Stimulated activated memory B cell treated with anti-CD40 and anti-IgM and Interleukin-4, amounts not matched to agents 10 μg/mL and 1 μg/mL and 100 μg/mL, for 72 hours (primary cell): ENCODE results near the gene ASIC3.

ENCODE experiments used
- ATAC-seq: fragments of 150-1000 bp; cut with Tn5 transposase; 2 replicates; pipeline ENCODE4 v1.10.0; 2021
- H3K27ac Mint-ChIP-seq: one replicate; pipeline ENCODE4 v1.8.0; 2022; ENCODE audit warnings: mild to moderate bottlenecking, mixed read lengths
- H3K27me3 Mint-ChIP-seq: one replicate; pipeline ENCODE4 v1.8.0; 2022; ENCODE audit warnings: mixed read lengths
- H3K36me3 Mint-ChIP-seq: one replicate; pipeline ENCODE4 v1.8.0; 2022; ENCODE audit warnings: mixed read lengths
- H3K4me1 Mint-ChIP-seq: one replicate; pipeline ENCODE4 v1.8.0; 2022; ENCODE audit warnings: mixed read lengths
- H3K4me3 Mint-ChIP-seq: one replicate; pipeline ENCODE4 v1.8.0; 2022; ENCODE audit warnings: mild to moderate bottlenecking, moderate library complexity, mixed read lengths
- H3K9me3 Mint-ChIP-seq: one replicate; pipeline ENCODE4 v1.8.0; 2022; ENCODE audit warnings: mixed read lengths

Gene ASIC3

DNA sequence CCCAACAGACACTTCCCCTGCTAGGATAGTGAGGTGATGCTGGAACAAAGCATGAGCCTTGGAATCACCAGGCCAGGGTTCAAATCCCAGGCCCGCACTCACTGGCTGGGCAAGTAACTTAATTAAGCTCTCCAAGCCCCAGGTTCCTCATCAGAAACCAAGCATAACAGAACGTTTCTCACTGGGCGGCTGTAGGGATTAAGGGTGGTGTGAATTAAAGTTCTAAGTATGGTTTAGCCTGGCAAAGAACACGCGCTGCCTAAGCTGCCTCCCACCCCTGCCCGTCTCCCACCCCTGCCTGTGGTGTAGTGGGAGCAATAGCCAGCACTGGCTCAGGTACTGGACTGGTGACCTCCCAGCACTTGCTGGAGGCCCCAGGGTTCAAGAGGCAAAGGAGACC lies 16.7 kb downstream of the ASIC3 start:
- peaks cover 24% of the 10 kb centered on the region for H3K4me1 Mint-ChIP-seq
- no peak for ATAC-seq
- no peak overlapping the region for H3K4me3 Mint-ChIP-seq
- H3K9me3 Mint-ChIP-seq: no peaks in the 10 kb centered on the region
- peaks cover 39% of the 10 kb centered on the region for H3K36me3 Mint-ChIP-seq
- H3K27ac Mint-ChIP-seq: no peak overlapping the region
- no peaks in the 10 kb centered on the region for H3K27me3 Mint-ChIP-seq

- no peaks in the 10 kb centered on the region for H3K27me3 Mint-ChIP-seq
- no peak overlapping the region for H3K27ac Mint-ChIP-seq
- no peaks in the 10 kb centered on the region for H3K9me3 Mint-ChIP-seq
Measured at GRCh38 chr7:151065516-151065915, 17.2 kb downstream of the ASIC3 start.

DNA sequence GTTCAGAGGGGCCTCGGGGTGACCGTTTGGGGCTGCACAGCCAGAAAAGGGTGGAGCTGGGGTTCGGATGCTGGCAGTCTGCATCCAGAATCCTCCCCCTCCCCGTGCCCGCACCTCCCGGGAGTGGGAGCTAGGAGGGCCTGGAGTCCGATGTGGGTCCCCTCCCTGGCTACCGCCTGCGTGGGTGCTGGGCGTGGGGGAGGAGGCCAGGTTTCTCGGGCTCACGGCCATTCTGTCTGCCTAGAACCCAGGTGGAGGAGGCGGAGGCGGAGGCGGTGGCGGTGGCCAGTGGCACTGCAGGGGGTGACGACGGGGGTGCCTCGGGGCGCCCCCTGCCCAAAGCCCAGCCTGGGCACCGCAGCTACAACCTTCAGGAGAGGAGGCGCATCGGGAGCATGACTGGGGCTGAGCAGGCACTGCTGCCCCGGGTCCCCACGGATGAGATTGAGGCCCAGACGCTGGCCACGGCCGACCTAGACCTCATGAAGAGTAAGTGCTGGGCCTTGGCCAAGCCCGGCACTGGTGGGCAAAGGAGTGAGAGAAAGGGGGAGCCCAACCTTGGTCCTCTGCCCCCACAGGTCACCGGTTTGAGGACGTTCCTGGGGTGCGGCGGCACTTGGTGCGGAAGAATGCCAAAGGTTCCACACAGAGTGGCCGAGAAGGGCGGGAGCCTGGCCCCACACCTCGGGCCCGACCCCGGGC lies 18.1 kb downstream of the ASIC3 start:
- no peaks in the 10 kb centered on the region for H3K27me3 Mint-ChIP-seq
- H3K36me3 Mint-ChIP-seq: peaks cover 51% of the 10 kb centered on the region
- peaks cover 10% of the 10 kb centered on the region for H3K4me1 Mint-ChIP-seq
- no peaks in the 10 kb centered on the region for H3K9me3 Mint-ChIP-seq
- ATAC-seq: peak; percentile 25
- no peak overlapping the region for H3K27ac Mint-ChIP-seq
- no peak overlapping the region for H3K4me3 Mint-ChIP-seq

More at GRCh38 chr7:151065516-151065915, 17.2 kb downstream of the ASIC3 start:
- Mint-ChIP-seq H3K4me1 (peaks cover 19% of the 10 kb centered on the region), H3K4me3 (no peak overlapping the region), H3K36me3 (peaks cover 44% of the 10 kb centered on the region)
- no peak for ATAC-seq

DNA sequence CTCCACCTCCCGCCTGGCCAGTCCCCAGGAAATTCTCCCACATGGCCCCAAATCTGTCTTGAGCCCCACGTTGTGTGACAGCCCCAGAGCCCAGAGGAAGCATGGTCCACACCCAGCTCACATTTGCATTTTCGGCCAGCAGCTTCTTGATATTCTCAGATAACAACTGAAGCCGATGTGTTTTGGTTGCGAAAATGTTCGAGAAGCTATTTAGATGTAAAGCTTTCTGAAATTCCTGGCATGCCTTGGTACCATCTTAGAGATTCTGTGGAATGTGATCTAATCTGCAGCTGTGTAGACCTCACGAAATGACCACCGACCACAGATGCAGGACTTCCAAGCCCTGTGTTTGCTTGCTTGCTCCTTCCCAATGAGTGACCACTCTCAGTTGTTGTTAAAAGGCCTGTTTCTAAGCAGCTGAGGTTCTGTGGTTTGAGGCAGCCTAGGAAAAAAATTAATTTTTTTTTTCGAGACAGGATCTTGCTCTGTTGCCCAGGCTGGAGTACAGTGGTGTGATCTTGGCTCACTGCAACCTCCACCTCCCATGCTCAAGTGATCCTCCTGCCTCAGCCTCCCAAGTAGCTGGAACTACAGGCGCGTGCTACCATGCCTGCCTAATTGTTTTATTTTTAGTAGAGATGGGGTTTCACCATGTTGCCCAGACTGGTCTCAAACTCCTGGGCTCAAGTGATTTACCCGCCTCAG lies 19.9 kb downstream of the ASIC3 start:
- no peak for ATAC-seq
- Mint-ChIP-seq H3K4me1 (peaks cover 4% of the 10 kb centered on the region), H3K27ac (no peak overlapping the region), H3K4me3 (no peak overlapping the region), H3K36me3 (peaks cover 63% of the 10 kb centered on the region), H3K9me3 (no peaks in the 10 kb centered on the region), H3K27me3 (no peaks in the 10 kb centered on the region)

GRCh38 chr7:151069841-151070573 lies 21.7 kb downstream of the ASIC3 start:
- Mint-ChIP-seq H3K27me3 (no peaks in the 10 kb centered on the region), H3K36me3 (peaks cover 62% of the 10 kb centered on the region)
- no peak for ATAC-seq

GRCh38 chr7:151070574-151070960 lies 22.2 kb downstream of the ASIC3 start:
- H3K9me3 Mint-ChIP-seq: no peaks in the 10 kb centered on the region
- no peak overlapping the region for H3K4me3 Mint-ChIP-seq
- H3K27ac Mint-ChIP-seq: no peak overlapping the region
- H3K36me3 Mint-ChIP-seq: peaks cover 63% of the 10 kb centered on the region
- no peaks in the 10 kb centered on the region for H3K27me3 Mint-ChIP-seq
- peaks cover under 1% of the 10 kb centered on the region for H3K4me1 Mint-ChIP-seq
- ATAC-seq: no peak

More at GRCh38 chr7:151069841-151070573, 21.7 kb downstream of the ASIC3 start:
- no peaks in the 10 kb centered on the region for H3K9me3 Mint-ChIP-seq
- no peak overlapping the region for H3K4me3 Mint-ChIP-seq
- H3K4me1 Mint-ChIP-seq: peaks cover 4% of the 10 kb centered on the region
- H3K27ac Mint-ChIP-seq: no peak overlapping the region

DNA sequence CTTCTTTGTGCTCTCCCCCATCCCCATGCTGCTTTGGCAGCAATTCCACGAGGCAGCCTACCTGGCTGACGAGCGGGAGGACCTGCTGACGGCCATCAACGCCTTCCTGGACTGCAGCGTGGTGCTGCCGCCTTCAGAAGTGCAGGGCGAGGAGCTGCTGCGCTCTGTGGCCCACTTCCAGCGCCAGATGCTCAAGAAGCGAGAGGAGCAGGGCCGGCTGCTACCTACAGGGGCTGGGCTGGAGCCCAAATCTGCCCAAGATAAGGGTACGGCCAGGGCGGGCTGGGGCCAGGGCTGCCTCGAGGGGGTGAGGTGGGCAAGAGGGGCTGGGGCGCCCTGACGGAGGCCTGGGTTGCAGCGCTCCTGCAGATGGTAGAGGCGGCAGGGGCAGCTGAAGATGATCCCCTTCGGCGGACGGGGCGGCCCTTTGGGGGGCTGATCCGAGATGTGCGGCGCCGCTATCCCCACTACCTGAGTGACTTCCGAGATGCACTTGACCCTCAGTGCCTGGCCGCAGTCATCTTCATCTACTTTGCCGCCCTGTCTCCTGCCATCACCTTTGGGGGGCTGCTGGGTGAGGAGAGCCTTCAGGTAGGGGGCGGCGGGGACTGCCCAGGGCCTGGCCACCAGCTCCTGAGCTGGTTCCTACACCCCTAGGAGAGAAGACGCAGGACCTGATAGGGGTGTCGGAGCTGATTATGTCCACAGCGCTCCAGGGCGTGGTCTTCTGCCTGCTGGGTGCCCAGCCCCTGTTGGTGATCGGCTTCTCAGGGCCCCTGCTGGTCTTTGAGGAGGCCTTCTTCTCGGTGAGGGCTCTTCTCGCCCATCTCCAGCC lies 22.9 kb downstream of the ASIC3 start:
- Mint-ChIP-seq H3K4me1 (no peaks in the 10 kb centered on the region), H3K27ac (no peak overlapping the region), H3K36me3 (peaks cover 68% of the 10 kb centered on the region), H3K27me3 (no peaks in the 10 kb centered on the region), H3K4me3 (no peak overlapping the region), H3K9me3 (no peaks in the 10 kb centered on the region)
- ATAC-seq: no peak

DNA sequence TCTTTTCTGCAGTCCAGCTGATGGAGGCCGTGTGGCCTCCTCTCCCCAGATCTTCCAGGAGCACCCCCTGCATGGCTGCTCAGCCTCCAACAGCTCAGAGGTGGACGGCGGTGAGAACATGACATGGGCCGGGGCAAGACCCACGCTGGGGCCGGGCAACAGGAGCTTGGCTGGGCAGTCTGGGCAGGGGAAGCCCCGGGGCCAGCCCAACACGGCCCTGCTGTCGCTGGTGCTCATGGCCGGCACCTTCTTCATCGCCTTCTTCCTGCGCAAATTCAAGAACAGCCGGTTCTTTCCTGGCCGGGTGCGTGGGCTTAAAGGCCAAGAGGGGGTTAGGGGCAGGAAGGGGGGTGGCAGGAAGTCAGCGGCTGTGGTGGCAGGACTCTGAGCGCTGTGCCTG lies 25.7 kb downstream of the ASIC3 start:
- Mint-ChIP-seq H3K27me3 (no peaks in the 10 kb centered on the region), H3K36me3 (peaks cover 57% of the 10 kb centered on the region), H3K9me3 (no peaks in the 10 kb centered on the region), H3K4me3 (no peak overlapping the region), H3K27ac (no peak overlapping the region), H3K4me1 (peaks cover 17% of the 10 kb centered on the region)
- no peak for ATAC-seq

DNA sequence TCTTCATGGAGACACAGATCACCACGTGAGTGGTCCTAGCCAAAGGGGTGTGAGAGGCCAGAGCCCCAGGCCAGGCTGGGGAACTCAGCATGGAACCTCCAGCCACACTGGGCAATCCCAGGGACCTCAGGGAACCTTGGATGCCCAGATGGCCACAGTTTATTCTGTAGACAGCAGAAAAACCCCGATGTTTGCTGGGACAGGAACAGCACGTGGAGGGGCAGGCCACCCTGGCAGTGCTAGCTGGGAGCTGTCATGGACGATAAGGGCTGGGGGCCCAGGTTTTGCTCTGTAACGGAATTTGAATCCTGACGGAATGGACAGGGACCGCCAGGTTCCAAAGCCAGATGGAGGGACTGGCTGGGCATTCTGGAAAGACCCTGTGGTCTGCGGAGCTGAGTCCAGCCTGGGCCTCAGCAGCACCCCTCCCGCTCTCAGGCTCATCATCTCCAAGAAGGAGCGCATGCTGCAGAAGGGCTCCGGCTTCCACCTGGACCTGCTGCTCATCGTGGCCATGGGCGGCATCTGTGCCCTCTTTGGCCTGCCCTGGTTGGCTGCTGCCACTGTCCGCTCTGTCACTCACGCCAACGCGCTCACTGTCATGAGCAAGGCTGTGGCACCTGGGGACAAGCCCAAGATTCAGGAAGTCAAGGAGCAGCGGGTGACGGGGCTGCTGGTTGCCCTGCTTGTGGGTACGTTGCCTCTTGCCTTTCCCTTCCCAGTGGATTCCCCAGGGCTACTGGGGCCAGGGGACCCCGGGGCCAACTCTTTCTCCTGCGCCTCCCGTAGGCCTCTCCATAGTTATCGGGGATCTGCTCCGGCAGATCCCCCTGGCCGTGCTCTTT lies 26.7 kb downstream of the ASIC3 start:
- H3K9me3 Mint-ChIP-seq: no peaks in the 10 kb centered on the region
- peaks cover 27% of the 10 kb centered on the region for H3K4me1 Mint-ChIP-seq
- no peak overlapping the region for H3K4me3 Mint-ChIP-seq
- no peaks in the 10 kb centered on the region for H3K27me3 Mint-ChIP-seq
- peaks cover 46% of the 10 kb centered on the region for H3K36me3 Mint-ChIP-seq
- no peak for ATAC-seq
- H3K27ac Mint-ChIP-seq: no peak overlapping the region

- peaks cover 41% of the 10 kb centered on the region for H3K36me3 Mint-ChIP-seq
- H3K4me1 Mint-ChIP-seq: peaks cover 28% of the 10 kb centered on the region
- no peaks in the 10 kb centered on the region for H3K27me3 Mint-ChIP-seq
- no peak overlapping the region for H3K4me3 Mint-ChIP-seq
- H3K9me3 Mint-ChIP-seq: no peaks in the 10 kb centered on the region
- no peak for ATAC-seq
- no peak overlapping the region for H3K27ac Mint-ChIP-seq
Measured at GRCh38 chr7:151075662-151075971, 27.3 kb downstream of the ASIC3 start.

DNA sequence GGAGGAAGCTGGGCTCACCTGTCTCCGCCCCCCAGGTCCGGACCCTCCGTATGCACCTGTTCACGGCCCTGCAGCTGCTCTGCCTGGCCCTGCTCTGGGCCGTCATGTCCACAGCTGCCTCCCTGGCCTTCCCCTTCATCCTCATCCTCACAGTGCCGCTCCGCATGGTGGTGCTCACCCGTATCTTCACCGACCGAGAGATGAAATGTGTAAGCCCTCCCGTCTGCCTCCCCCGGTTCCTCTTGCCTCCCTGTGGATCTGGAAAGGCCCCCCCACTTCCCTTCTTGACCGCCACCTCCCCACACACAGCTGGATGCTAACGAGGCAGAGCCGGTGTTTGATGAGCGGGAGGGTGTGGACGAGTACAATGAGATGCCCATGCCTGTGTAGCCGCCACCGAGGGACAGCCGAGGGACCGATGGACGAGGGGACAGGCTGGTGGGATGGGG lies 27.7 kb downstream of the ASIC3 start:
- Mint-ChIP-seq H3K4me3 (no peak overlapping the region), H3K4me1 (peaks cover 28% of the 10 kb centered on the region)

DNA sequence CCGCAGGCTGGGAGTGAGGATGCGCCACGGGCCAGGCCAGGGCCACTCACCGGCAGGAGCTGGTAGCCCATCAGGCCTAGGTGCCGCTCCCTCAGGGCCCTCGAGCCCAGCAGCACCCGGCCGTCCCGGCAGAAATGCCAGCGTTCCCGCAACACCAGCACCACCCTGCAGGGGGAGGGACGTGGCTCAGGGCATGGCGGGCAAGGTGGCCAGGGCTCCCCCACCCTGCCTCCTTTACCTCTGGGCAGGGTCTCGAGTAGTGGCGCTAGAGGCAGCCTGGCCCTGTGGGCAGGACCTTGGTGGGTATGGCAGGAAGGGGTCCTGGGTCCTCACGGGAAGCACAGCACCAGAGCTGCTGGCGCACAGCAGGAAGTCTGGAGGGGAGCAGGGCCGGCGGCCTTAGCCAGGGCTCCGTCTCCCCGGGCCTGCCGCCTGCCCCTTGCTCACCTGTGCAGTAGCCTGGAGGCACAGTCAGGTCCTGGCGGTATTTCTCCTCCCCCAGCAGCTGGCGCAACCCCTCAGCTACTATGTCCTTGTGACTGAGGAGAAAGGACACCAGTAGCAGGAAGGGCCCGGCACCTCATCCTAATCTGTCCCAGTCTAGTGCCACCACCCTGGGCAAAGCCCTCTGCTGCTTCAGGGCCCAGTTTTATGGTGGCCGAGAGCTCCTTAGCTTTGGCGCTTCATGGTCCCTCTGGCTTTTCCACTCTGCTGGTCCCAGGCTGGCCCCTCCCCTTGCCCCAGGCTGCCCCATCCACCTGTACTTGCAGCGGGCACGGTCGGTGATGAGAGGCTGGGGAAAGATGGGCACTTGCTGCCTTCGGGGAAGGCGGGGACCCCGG lies 28.8 kb downstream of the ASIC3 start:
- no peak for ATAC-seq
- Mint-ChIP-seq H3K27ac (no peak overlapping the region), H3K27me3 (no peaks in the 10 kb centered on the region), H3K4me3 (no peak overlapping the region), H3K4me1 (peaks cover 36% of the 10 kb centered on the region), H3K36me3 (peaks cover 28% of the 10 kb centered on the region), H3K9me3 (no peaks in the 10 kb centered on the region)

More for the DNA sequence above, 27.7 kb downstream of the ASIC3 start:
- no peaks in the 10 kb centered on the region for H3K9me3 Mint-ChIP-seq
- H3K27me3 Mint-ChIP-seq: no peaks in the 10 kb centered on the region
- no peak for ATAC-seq
- no peak overlapping the region for H3K27ac Mint-ChIP-seq
- H3K36me3 Mint-ChIP-seq: peaks cover 37% of the 10 kb centered on the region

DNA sequence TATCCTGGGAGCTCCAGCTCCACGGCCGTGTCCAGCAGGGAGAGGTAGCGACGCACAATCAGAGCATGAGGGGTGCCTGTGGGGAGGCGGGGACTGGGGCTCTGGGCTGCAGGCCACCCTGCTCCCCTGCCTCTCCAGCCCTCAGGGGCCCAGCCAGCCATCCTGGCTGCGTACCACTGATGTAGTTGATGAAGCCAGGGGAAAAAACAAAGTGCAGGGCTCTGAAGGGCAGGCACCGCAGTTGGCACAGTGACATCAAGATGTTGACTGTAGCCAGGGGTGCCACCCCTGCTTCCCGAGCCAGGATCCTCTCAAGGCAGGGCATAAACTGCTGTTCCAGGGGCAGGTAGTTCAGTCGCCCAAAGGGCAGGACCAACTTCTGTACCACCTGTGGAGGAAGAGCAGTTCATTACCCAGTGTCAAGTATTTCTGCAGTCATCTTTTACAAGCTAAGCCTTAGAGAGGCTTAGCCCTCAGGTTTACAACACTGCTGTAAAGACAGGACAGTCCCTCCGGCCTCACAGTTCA lies 29.4 kb downstream of the ASIC3 start:
- ATAC-seq: no peak
- Mint-ChIP-seq H3K27me3 (no peaks in the 10 kb centered on the region), H3K4me1 (peaks cover 43% of the 10 kb centered on the region), H3K27ac (no peak overlapping the region), H3K4me3 (peak overlapping the region; percentile 5), H3K36me3 (peaks cover 23% of the 10 kb centered on the region), H3K9me3 (no peaks in the 10 kb centered on the region)
